ENCODE data around the gene NMRAL1. TPM values are rescaled to one million over a fixed set of nuclear protein-coding genes. Genes with fewer than 3 reads are reported as not detected.

The NMRAL1 gene
- total RNA-seq, 6 donors from 2014 or later = 34.4 to 80.7 (median 43.3) TPM

DNA sequence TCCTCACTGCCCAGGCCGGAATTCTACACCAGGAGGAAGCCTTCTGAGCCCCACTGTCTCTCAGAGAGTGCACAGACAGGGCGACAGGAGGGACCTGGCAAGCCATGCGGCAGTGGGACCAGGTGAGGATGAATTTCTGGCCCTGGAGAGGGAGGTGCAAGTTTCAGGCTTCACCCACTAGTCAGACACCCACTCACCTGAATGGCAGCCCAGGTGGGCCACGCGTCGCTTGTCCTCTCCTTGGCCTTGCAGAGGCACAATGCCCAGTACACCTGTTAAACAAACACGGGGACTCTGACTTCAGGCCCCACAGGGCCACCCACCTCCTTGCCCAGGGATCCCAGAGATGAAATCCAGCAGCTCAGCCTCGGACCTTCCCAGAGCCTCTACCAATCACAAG lies 62.3 kb downstream of the NMRAL1 start:
- Histone ChIP-seq H3K27me3 (no peaks in the 10 kb centered on the region), H3K4me3 (no peak overlapping the region), H3K36me3 (peaks cover 9 to 49% (median 35%) of the 10 kb centered on the region in 4 donors), H3K9me3 (no peaks in the 10 kb centered on the region), H3K4me1 (peaks cover 20 to 47% (median 29%) of the 10 kb centered on the region in 4 donors), H3K27ac (peak overlapping the region in 1 of 4 donors; percentile 40)
- no peak for TF ChIP-seq POLR2A (IDR thresholded peaks at IDR 0.05)
- no peak for TF ChIP-seq EP300 (IDR thresholded peaks at IDR 0.05)
- no peak for TF ChIP-seq POLR2AphosphoS5 (IDR thresholded peaks at IDR 0.05)
- TF ChIP-seq, protein P1, sequence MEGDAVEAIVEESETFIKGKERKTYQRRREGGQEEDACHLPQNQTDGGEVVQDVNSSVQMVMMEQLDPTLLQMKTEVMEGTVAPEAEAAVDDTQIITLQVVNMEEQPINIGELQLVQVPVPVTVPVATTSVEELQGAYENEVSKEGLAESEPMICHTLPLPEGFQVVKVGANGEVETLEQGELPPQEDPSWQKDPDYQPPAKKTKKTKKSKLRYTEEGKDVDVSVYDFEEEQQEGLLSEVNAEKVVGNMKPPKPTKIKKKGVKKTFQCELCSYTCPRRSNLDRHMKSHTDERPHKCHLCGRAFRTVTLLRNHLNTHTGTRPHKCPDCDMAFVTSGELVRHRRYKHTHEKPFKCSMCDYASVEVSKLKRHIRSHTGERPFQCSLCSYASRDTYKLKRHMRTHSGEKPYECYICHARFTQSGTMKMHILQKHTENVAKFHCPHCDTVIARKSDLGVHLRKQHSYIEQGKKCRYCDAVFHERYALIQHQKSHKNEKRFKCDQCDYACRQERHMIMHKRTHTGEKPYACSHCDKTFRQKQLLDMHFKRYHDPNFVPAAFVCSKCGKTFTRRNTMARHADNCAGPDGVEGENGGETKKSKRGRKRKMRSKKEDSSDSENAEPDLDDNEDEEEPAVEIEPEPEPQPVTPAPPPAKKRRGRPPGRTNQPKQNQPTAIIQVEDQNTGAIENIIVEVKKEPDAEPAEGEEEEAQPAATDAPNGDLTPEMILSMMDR (IDR thresholded peaks at IDR 0.05) = no peak
- 92 to 95% methylated on average over 2 to 8 of the region's 8 CpGs for WGBS, 2 donors
- DNase-seq = no peak
- no peak for ATAC-seq (ENCODE audit: low FRiP score in 2 of 2)

Small RNAs within 50 kb of the gene (small RNA-seq; reads per million reads assigned to genes)
- gene AC012676.2 = 0 reads per million in 4 donors

Other genes starting within 250 kb of the NMRAL1 start
- 1 to 10 TPM in 1 of 6 donors, under 1 TPM in 2, not detected in 3; 0.30 to 1.1 (median 0.46) TPM for gene SRL, start 232.5 kb downstream of the NMRAL1 start, total RNA-seq
- 10 to 100 TPM in 3 of 6 donors, 1 to 10 TPM in 3; 3.7 to 24.1 (median 8.9) TPM for gene TFAP4, start 201.6 kb downstream of the NMRAL1 start, total RNA-seq
- gene GLIS2, start 158.6 kb downstream of the NMRAL1 start, total RNA-seq = 10 to 100 TPM; 10.5 to 35.2 (median 22.6) TPM
- 10 to 100 TPM; 45.5 to 71.8 (median 62.6) TPM for gene PAM16, start 123.3 kb downstream of the NMRAL1 start, total RNA-seq
- 10 to 100 TPM; 11.4 to 40.6 (median 30.2) TPM for gene VASN, start 102.8 kb downstream of the NMRAL1 start, total RNA-seq
- gene CORO7, start 58.0 kb downstream of the NMRAL1 start, total RNA-seq = 100 to 1,000 TPM in 2 of 6 donors, 10 to 100 TPM in 4; 42.9 to 235 (median 69.0) TPM
- 10 to 100 TPM; 31.2 to 61.8 (median 36.6) TPM for gene DNAJA3, start 48.8 kb downstream of the NMRAL1 start, total RNA-seq
- gene HMOX2, start 1.8 kb upstream of the NMRAL1 start, total RNA-seq = 10 to 100 TPM; 22.0 to 93.9 (median 53.8) TPM
- 10 to 100 TPM in 5 of 6 donors, 1 to 10 TPM in 1; 7.3 to 27.0 (median 21.9) TPM for gene CDIP1, start 64.1 kb upstream of the NMRAL1 start, total RNA-seq
- 1 to 10 TPM in 1 of 6 donors, under 1 TPM in 4, not detected in 1; 0.24 to 1.0 (median 0.46) TPM for gene C16orf96, start 81.7 kb upstream of the NMRAL1 start, total RNA-seq
- gene UBALD1, start 140.3 kb upstream of the NMRAL1 start, total RNA-seq = 10 to 100 TPM; 14.9 to 43.9 (median 25.8) TPM
- gene MGRN1, start 150.2 kb upstream of the NMRAL1 start, total RNA-seq = 100 to 1,000 TPM in 3 of 6 donors, 10 to 100 TPM in 3; 49.0 to 148 (median 99.1) TPM
- 10 to 100 TPM; 14.9 to 66.0 (median 34.1) TPM for gene NUDT16L1, start 218.9 kb upstream of the NMRAL1 start, total RNA-seq

Data from upper lobe of left lung (tissue), 6 donors.